GM18867 (cell line): ENCODE measurements around the gene ID3.

Experiments used
- ATAC-seq: cut with Tn5 transposase; IDR thresholded peaks from one replicate; pipeline ENCODE4 v1.9.1; 2021; ENCODE audit warnings: mild to moderate bottlenecking, moderate library complexity; ENCODE audit not compliant: unreplicated experiment

Gene ID3

DNA sequence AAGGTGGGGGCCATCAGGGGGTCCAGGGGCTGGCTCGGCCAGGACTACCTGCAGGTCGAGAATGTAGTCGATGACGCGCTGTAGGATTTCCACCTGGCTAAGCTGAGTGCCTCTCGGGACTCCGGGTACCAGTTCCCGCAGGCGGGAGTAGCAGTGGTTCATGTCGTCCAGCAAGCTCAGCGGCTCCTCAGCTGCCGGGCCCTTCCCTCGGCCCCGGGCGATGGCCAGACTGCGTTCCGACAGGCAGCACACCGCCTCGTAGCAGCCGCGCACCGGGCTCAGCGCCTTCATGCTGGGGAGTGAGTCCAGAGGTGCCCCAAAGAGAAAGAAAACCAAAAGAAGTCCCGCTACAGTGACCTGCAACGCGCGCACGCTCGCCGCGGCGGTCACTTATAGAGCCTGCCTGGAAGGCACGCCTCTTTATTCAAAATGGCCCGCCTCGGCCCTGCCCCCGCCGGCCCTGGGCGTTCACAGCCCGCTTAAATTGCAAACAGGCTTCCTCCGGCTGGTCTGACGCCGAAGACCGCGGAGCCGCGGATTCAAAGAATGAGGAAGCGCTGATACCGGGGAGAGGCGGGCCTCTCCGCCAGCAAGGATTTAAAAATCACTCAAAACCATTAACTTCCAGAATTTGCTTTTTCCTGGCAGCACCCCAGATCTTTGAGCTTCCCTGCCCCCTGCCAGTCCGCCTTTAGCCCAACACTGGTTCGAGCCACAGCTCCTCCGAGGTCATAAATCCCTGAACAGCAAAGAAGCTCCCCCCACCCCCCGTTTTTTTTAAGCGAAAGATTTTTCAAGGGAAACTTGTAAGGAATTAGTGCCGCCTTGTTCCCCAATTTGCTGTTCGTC is at the start of gene ID3:
Gene ID3, minus strand, starts transcription at position 366 of the 849 bp plus-strand sequence. Its CDS starts 75 bp downstream, at position 291.
- ATAC-seq, result peak; percentile 65

GRCh38 chr1:23607944-23608343 is 48.6 kb upstream of the ID3 start:
- ATAC-seq, result no peak

GRCh38 chr1:23601968-23602876 is 42.9 kb upstream of the ID3 start:
- no peak for ATAC-seq

DNA sequence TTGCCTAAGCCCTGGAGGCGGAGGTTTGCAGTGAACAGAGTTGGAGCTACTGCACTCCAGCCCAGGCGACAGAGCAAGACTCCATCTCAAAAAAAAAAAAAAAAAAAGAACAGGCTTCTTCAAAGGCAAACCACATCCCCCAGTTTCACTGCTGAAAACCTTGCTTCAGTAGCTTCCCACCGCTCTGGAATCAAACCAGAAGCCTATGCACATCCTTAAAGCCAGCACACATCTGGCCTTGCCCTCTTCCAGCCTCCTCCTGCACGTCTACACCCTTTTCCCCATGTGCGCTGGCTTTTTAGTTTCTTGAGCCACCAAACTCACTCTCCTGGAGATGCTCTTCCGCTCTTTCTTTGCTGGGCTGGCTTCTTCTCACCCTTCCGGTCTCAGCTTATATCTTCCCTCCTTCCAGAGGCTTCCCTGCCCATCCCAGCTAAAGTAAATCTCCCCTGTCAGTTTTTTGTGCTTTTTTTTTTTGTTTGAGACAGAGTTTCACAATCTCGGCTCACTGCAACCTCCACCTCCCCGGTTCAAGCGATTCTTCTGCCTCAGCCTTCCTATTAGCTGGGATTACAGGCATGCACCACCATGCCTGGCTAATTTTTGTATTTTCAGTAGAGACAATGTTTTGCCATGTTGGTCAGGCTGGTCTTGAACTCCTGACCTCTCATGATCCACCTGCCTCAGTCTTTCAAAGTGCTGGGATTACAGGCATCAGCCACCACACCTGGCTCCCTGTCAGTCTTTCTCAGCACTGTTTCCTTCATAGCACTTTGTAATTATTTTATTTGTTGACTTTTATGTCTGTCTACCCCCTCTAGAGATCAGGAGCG is 42.0 kb upstream of the ID3 start:
- ATAC-seq, result no peak

GRCh38 chr1:23600283-23600682 is 41.0 kb upstream of the ID3 start:
- no peak for ATAC-seq

DNA sequence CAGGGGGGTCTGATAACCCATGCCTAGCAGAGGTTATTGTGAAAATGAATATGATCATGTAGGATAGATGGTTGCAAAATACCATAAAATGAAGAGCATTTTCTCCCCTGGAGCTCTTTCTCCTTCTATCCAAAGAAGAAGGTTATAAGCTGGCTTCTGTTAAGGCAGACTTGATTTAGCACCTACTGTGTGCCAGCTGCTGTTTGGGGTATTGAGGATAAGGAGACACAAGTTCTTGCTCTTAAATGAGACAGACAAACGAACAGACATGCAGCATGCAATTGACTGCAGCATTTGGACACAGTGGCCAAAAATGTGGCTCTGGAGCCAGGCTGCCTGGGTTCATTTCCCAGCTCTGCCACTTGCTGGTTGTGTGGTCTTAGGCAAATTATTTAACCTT is 39.8 kb upstream of the ID3 start:
- ATAC-seq, result no peak

DNA sequence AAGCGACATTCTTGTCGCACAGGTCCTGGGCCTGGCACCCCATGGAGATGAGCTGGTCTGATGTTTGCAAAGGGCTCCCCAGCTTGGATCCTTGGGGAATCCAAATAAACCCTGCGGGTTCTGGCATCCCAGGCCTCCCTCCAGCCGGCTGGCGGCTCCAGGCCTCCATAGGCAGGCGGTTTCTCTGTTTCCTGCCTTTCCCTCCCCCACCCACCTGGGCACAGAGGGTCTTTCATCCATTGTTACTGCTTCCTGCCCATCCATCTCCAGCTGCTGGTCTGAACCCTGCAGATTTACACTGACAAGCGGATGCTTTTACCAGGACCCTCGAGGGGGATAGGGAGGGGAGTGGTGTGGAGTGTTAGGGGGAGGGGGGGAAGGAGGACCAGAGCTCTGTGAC is 39.1 kb upstream of the ID3 start:
- no peak for ATAC-seq

- ATAC-seq, result no peak
These were observed 38.5 kb upstream of the ID3 start for GRCh38 chr1:23597635-23598388.

DNA sequence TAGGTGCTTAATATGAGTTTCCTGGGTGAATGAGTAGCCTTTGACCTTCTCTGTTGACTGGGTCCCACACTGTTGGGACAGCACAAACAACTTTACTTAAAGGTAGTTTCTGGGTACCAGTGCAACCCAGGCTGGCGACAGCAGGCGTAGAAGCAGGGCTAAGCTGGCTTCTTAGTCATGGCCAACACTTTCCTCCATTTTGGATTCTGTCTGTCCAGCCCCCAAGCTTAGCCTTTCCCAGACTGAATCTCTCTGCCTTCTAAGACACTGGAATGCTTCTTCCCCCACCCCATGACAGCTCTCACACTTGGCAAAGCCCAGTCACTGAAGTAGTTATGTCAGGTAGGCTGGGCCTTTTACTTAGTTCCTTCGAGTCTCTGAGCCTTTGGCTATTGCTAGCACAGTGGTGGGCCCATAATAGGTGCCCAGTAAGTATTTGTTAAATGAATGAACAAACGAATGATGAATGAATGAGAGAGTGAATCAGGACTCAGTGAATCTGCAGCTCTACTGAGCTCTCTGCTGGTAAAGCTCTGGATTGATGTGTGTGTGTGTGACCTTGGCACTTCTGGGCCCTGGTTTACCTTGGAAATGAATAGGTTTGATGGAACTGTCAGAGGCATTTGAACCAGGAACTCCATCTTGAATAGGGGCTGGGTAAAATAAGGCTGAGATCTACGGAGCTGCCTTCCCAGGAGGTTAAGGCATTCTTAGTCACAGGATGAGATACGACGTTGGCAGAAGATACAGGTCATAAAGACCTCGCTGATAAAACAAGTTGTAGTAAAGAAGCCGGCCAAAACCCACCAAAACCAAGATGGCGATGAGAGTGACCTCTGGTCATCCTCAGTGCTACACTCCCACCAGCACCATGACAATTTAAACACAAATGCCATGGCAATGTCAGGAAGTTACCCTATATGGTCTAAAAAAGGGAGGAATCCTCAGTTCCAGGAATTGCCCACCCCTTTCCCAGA is 37.4 kb upstream of the ID3 start:
- no peak for ATAC-seq

DNA sequence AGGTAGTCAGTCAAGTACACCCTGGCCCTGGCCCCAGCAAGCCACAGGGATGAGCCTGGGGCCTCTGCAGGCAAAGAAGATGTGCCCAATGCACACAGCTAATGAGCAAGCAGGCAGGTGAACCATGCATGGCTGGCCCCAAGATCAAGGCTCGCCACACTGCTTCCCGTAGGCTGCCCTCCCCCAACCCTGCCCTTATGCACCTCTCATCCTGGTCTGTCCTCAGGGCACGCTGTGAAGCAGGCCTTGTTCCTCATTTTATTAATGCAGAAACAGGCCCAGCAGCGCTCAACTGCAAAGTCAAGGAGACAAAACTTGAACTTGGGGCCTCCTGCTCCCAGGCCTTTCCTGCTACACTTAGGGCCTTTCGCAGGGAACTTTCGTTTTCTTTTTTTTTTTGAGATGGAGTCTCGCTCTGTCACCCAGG is 35.6 kb upstream of the ID3 start:
- no peak for ATAC-seq

DNA sequence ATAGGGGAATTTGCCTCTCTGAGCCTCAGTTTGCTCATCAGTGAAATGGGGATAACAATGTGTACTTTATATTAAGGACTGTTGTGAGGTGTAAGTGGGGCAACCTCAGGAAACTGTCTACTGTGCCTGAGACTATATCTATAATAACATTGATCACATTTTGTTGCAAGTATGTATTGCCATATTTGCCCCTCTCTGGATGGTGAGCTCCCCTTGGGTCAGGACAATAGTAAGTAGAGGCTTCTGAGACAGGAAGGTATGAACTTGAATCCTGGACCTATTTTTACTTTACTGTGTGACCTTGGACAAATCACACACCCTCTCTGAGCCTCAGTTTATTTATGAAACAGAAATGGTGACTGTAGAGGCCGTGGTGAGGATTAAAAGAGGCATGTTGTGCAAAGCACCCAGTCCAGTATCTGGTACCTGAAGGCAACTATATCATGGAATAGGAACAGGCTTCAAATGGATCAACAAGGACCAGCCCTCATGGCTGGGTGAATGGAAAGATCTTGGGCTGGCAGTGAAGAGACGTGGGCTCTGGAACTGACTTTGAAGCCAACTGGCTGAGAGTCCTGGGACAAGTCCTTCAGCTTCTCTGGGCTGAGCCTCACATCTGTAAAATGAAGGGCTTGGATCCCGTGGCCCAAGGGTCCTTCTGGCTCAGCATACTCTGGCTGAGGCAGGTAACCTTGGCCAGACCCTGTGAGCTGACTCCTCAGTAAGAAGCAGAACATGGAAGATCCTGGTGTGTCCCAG is 35.0 kb upstream of the ID3 start:
- ATAC-seq, result no peak

GRCh38 chr1:23593556-23594148 is 34.4 kb upstream of the ID3 start:
- ATAC-seq, result no peak

DNA sequence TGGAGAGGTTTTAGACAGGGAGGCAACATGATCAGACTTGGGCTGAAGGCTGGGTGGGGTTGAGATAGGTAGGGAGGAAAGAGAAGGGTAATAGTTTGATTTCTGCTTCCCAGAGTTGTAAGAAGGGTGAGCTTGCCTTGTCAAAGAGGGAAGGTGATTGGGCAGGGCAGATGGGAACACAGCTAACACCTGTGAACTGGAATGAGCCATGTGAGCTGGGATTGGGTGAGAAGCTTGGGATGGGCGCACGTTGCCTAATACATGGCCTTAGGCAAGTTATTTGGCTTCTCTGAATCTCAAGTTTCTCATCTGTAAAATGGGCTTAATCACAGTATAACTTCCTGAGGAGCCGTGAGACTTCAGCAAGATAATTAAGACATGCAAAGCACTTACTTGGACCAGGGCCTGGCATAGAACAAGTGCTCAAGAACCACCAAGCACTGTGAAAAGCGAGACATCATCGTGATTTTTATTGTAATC is 33.8 kb upstream of the ID3 start:
- ATAC-seq, result no peak

DNA sequence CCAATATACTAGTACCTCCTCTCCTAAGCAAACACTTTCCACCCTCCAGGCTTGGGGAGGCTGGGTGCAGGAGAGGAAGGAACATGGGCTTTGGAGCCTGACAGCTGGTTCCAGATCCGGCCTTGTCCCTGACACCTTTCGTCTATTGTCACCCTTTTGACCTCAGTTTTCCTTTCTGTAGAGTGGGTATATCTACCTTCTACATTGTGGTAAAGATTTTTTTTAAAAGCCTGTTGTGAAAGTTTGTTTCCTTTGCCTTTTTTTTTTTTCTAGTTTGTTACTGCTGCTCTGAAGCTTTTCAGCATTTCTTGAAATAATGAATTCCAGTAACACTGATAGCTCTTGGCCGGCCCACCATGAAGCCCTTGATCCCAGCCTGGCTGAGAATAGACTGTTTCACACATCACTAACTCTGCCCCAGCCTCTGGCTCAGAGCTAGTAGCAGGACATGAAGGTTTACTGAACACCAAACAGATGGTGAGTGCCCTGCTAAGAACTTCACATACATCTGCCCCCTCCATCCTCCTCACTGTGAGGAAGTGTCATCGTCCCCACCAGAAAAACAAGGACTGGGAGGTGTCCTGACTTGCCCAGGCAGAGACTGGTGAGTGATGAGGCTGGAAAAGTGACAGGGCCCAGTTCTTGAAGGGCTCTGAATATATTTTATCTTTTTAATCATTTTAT is 33.0 kb upstream of the ID3 start:
- peak; percentile 17 for ATAC-seq

DNA sequence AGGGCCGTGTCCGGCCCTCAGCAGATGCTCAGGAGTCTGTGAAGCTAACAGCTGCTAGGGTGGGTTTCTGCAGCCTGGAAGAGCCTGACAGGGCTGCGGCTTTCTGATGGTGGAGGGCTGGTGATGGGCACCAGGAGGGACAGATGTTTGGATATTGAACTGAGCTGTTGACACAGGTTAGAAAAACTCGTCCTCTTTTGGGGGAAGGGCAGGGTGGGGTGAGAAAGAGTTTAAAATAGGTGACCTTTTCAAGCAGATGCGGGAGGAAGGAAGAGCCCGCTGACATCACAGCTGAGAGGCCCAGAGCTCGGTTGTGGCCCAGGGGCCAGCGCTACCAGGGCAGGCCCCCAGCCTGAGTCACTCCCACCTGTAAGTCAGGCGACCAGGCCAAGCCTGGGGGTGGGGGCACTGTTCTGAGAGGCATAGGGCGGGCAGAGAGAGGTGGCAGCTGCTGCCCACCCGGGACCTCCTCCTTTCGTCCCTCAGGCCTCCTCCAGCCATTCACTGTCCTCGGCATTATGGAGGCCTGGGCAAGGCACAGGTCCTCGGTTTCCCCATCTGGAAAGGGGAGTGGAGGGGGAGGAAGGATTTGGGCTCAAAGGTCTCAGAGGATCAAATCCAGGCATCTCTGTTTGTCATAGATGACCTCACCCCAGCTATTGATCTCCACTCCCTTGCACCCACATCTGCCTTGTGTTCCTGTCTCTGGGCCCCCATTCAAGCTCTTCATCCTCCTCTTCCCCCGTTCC is 32.3 kb upstream of the ID3 start:
- peak; percentile 43 for ATAC-seq

GRCh38 chr1:23590058-23590783 is 30.9 kb upstream of the ID3 start:
- ATAC-seq, result peak; percentile 39
